ENCODE measurements around the gene RAB31.

RAB31 gene

DNA sequence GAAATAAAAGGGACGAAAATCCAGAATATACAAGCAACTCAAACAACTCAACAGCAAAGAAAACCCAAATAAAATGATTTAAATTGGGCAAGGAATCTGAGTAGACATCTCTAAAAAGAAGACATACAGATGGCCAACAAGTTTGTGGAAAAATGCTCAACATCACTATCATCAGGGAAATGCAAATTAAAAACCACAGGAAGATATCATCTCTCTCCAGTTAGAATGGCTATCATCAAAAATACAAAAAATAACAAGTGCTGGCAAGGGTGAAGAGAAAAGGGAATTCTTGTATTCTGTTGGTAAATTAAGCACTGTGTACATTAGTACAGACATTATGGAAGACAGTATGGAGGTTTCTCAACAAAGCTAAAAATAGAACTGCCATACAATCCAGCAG is 80.0 kb downstream of the RAB31 start:
- DNase-seq: no peak
- Histone ChIP-seq H3K4me3 (ENCODE audit: low read depth in 1 of 2, low read length in 2 of 2) (no peak overlapping the region), H3K4me1 (ENCODE audit: insufficient read depth, low read length) (no peaks in the 10 kb centered on the region), H3K36me3 (ENCODE audit: insufficient read depth, low read length) (no peaks in the 10 kb centered on the region), H3K27me3 (ENCODE audit: insufficient read depth, low read length, poor library complexity) (no peaks in the 10 kb centered on the region), H3K9me3 (ENCODE audit: insufficient read depth, low read length, severe bottlenecking) (no peaks in the 10 kb centered on the region), H3K9ac (ENCODE audit: low read depth, low read length) (no peak overlapping the region), H2AFZ (ENCODE audit: low read depth, low read length) (no peak overlapping the region), H4K20me1 (ENCODE audit: insufficient read depth, low read length) (no peaks in the 10 kb centered on the region), H3K4me2 (ENCODE audit: insufficient read depth, low read length) (no peak overlapping the region), H3K79me2 (ENCODE audit: insufficient read depth, low read length) (no peaks in the 10 kb centered on the region), H3K27ac (ENCODE audit: low read length) (no peak overlapping the region)
- no peak for ATAC-seq (ENCODE audit: insufficient read depth, low read depth)
- TF ChIP-seq EZH2 (IDR thresholded peaks at IDR 0.05; ENCODE audit: borderline replicate concordance, low read depth, low read length, severe bottlenecking): no peak
- no peak for TF ChIP-seq CTCF (IDR thresholded peaks at IDR 0.05; ENCODE audit: borderline replicate concordance, extremely low read depth, low read length, poor library complexity, severe bottlenecking)

- TF ChIP-seq EZH2 (IDR thresholded peaks at IDR 0.05; ENCODE audit: borderline replicate concordance, low read depth, low read length, severe bottlenecking) (no peak), CTCF (IDR thresholded peaks at IDR 0.05; ENCODE audit: borderline replicate concordance, extremely low read depth, low read length, poor library complexity, severe bottlenecking) (no peak)
- Histone ChIP-seq H3K9me3 (ENCODE audit: insufficient read depth, low read length, severe bottlenecking) (no peaks in the 10 kb centered on the region), H3K27ac (ENCODE audit: low read length) (no peak overlapping the region), H3K4me1 (ENCODE audit: insufficient read depth, low read length) (no peaks in the 10 kb centered on the region), H3K36me3 (ENCODE audit: insufficient read depth, low read length) (no peaks in the 10 kb centered on the region), H4K20me1 (ENCODE audit: insufficient read depth, low read length) (no peaks in the 10 kb centered on the region), H3K79me2 (ENCODE audit: insufficient read depth, low read length) (no peaks in the 10 kb centered on the region), H3K4me2 (ENCODE audit: insufficient read depth, low read length) (no peak overlapping the region), H3K4me3 (ENCODE audit: low read depth in 1 of 2, low read length in 2 of 2) (no peak overlapping the region), H3K27me3 (ENCODE audit: insufficient read depth, low read length, poor library complexity) (no peaks in the 10 kb centered on the region), H3K9ac (ENCODE audit: low read depth, low read length) (no peak overlapping the region), H2AFZ (ENCODE audit: low read depth, low read length) (no peak overlapping the region)
- ATAC-seq (ENCODE audit: insufficient read depth, low read depth): no peak
- DNase-seq: no peak
These were observed 80.8 kb downstream of the RAB31 start for GRCh38 chr18:9788860-9789259.

GRCh38 chr18:9790261-9790660 is 82.2 kb downstream of the RAB31 start:
- H2AFZ ChIP-seq (ENCODE audit: low read depth, low read length): no peak overlapping the region
- no peak overlapping the region for H3K9ac ChIP-seq (ENCODE audit: low read depth, low read length)
- H3K4me3 ChIP-seq (ENCODE audit: low read depth in 1 of 2, low read length in 2 of 2): no peak overlapping the region
- H3K9me3 ChIP-seq (ENCODE audit: insufficient read depth, low read length, severe bottlenecking): no peaks in the 10 kb centered on the region
- H4K20me1 ChIP-seq (ENCODE audit: insufficient read depth, low read length): no peaks in the 10 kb centered on the region
- H3K4me1 ChIP-seq (ENCODE audit: insufficient read depth, low read length): no peaks in the 10 kb centered on the region
- H3K79me2 ChIP-seq (ENCODE audit: insufficient read depth, low read length): no peaks in the 10 kb centered on the region
- H3K27me3 ChIP-seq (ENCODE audit: insufficient read depth, low read length, poor library complexity): no peaks in the 10 kb centered on the region
- ATAC-seq (ENCODE audit: insufficient read depth, low read depth) (no peak), DNase-seq (no peak)
- no peak overlapping the region for H3K27ac ChIP-seq (ENCODE audit: low read length)
- TF ChIP-seq EZH2 (IDR thresholded peaks at IDR 0.05; ENCODE audit: borderline replicate concordance, low read depth, low read length, severe bottlenecking): no peak
- TF ChIP-seq CTCF (IDR thresholded peaks at IDR 0.05; ENCODE audit: borderline replicate concordance, extremely low read depth, low read length, poor library complexity, severe bottlenecking): no peak
- H3K4me2 ChIP-seq (ENCODE audit: insufficient read depth, low read length): no peak overlapping the region
- no peaks in the 10 kb centered on the region for H3K36me3 ChIP-seq (ENCODE audit: insufficient read depth, low read length)

- no peaks in the 10 kb centered on the region for H3K4me1 ChIP-seq (ENCODE audit: insufficient read depth, low read length)
- H3K4me2 ChIP-seq (ENCODE audit: insufficient read depth, low read length): no peak overlapping the region
- no peak for DNase-seq
- H2AFZ ChIP-seq (ENCODE audit: low read depth, low read length): no peak overlapping the region
- no peak for ATAC-seq (ENCODE audit: insufficient read depth, low read depth)
- no peak overlapping the region for H3K9ac ChIP-seq (ENCODE audit: low read depth, low read length)
- H3K9me3 ChIP-seq (ENCODE audit: insufficient read depth, low read length, severe bottlenecking): no peaks in the 10 kb centered on the region
- H3K36me3 ChIP-seq (ENCODE audit: insufficient read depth, low read length): no peaks in the 10 kb centered on the region
- H3K4me3 ChIP-seq (ENCODE audit: low read depth in 1 of 2, low read length in 2 of 2): no peak overlapping the region
- H3K79me2 ChIP-seq (ENCODE audit: insufficient read depth, low read length): no peaks in the 10 kb centered on the region
- no peak for TF ChIP-seq EZH2 (IDR thresholded peaks at IDR 0.05; ENCODE audit: borderline replicate concordance, low read depth, low read length, severe bottlenecking)
- no peak for TF ChIP-seq CTCF (IDR thresholded peaks at IDR 0.05; ENCODE audit: borderline replicate concordance, extremely low read depth, low read length, poor library complexity, severe bottlenecking)
- H3K27ac ChIP-seq (ENCODE audit: low read length): no peak overlapping the region
- H3K27me3 ChIP-seq (ENCODE audit: insufficient read depth, low read length, poor library complexity): no peaks in the 10 kb centered on the region
- no peaks in the 10 kb centered on the region for H4K20me1 ChIP-seq (ENCODE audit: insufficient read depth, low read length)
These were observed 83.9 kb downstream of the RAB31 start for GRCh38 chr18:9791991-9792390.

Data from DND-41 (cell line).